Astrocyte of the spinal cord (primary cell): ENCODE data around the gene THRB.

Experiments used
- DNase-seq: peaks from one replicate; pipeline ENCODE4 v3.0.0; 2011; ENCODE audit warnings: low read depth, low spot score
- H3K4me3 ChIP-seq: 2 replicates; pipeline ENCODE4 v1.5.1; 2011; ENCODE audit warnings: low read depth, mild to moderate bottlenecking, low read length, moderate library complexity
- CTCF ChIP-seq: IDR thresholded peaks from 2 replicates; pipeline ENCODE4 v1.5.1; 2012; ENCODE audit warnings: low read depth, mild to moderate bottlenecking, low read length, inconsistent platforms
- in situ Hi-C: cut with HindIII; loops from 2 replicates; pipeline ENCODE4 v1.10.0; 2017; ENCODE audit warnings: low sequenced_read_pairs

THRB gene

GRCh38 chr3:24086206-24086605 is 408.4 kb downstream of the THRB start:
- no peak overlapping the region for H3K4me3 ChIP-seq
- no peak for DNase-seq
- in situ Hi-C loops: no loop called here
- TF ChIP-seq CTCF: no peak

- in situ Hi-C loops: no loop called here
- no peak for TF ChIP-seq CTCF
- no peak overlapping the region for H3K4me3 ChIP-seq
- no peak for DNase-seq
These were observed 422.5 kb downstream of the THRB start for GRCh38 chr3:24072193-24072592.

- in situ Hi-C loops: no loop called here
- DNase-seq: no peak
- TF ChIP-seq CTCF: no peak
- no peak overlapping the region for H3K4me3 ChIP-seq
These were observed 425.6 kb downstream of the THRB start for GRCh38 chr3:24069045-24069444.

GRCh38 chr3:24067483-24067882 is 427.2 kb downstream of the THRB start:
- no peak for TF ChIP-seq CTCF
- H3K4me3 ChIP-seq: no peak overlapping the region
- in situ Hi-C loops: no loop called here

More at GRCh38 chr3:24067483-24067882, 427.2 kb downstream of the THRB start:
- DNase-seq: peak; percentile 27
